SH-SY5Y (cell line): Measurements from ENCODE around the gene CBX4.

Experiments used
- GATA2 ChIP-seq: IDR thresholded peaks from 2 replicates; pipeline ENCODE4 v1.6.1; 2011; ENCODE audit warnings: mild to moderate bottlenecking, low read depth, low read length
- GATA3 ChIP-seq: IDR thresholded peaks from 2 replicates; pipeline ENCODE4 v1.6.1; 2011; ENCODE audit warnings: low read depth, mild to moderate bottlenecking, low read length, moderate library complexity

- TF ChIP-seq GATA2 (no peak), GATA3 (no peak)
Observed at GRCh38 chr17:79826841-79827578, 12.2 kb downstream of the CBX4 start.
